Ishikawa (cell line): ENCODE data around the gene G2E3.

ENCODE experiments used
- CEBPB ChIP-seq: IDR thresholded peaks from 2 replicates; pipeline ENCODE4 v1.6.1; 2012
- CREB1 ChIP-seq: IDR thresholded peaks from 2 replicates; pipeline ENCODE4 v1.6.1; 2012; ENCODE audit warnings: low read depth
- EGR1 ChIP-seq: IDR thresholded peaks from 2 replicates; pipeline ENCODE4 v1.6.1; 2012
- EP300 ChIP-seq: IDR thresholded peaks from 2 replicates; pipeline ENCODE4 v1.6.1; 2012; ENCODE audit warnings: borderline replicate concordance
- FOXM1 ChIP-seq: IDR thresholded peaks from 2 replicates; pipeline ENCODE4 v1.6.1; 2012; ENCODE audit warnings: low read depth, borderline replicate concordance
- MAX ChIP-seq: IDR thresholded peaks from 2 replicates; pipeline ENCODE4 v1.6.1; 2012
- NFIC ChIP-seq: IDR thresholded peaks from 2 replicates; pipeline ENCODE4 v1.6.1; 2012
- RAD21 ChIP-seq: IDR thresholded peaks from 2 replicates; pipeline ENCODE4 v1.6.1; 2012; ENCODE audit warnings: low read depth
- REST ChIP-seq: IDR thresholded peaks from 2 replicates; pipeline ENCODE4 v1.6.1; 2012; ENCODE audit warnings: low read depth, mild to moderate bottlenecking
- TAF1 ChIP-seq: IDR thresholded peaks from 2 replicates; pipeline ENCODE4 v1.6.1; 2012; ENCODE audit warnings: low read depth, mild to moderate bottlenecking
- TCF12 ChIP-seq: IDR thresholded peaks from 2 replicates; pipeline ENCODE4 v1.6.1; 2012; ENCODE audit warnings: low read depth
- TEAD4 ChIP-seq: IDR thresholded peaks from 2 replicates; pipeline ENCODE4 v1.6.1; 2012
- USF1 ChIP-seq: IDR thresholded peaks from 2 replicates; pipeline ENCODE4 v1.6.1; 2012
- YY1 ChIP-seq: IDR thresholded peaks from 2 replicates; pipeline ENCODE4 v1.6.1; 2012; ENCODE audit warnings: low read depth
- ZBTB7A ChIP-seq: IDR thresholded peaks from 2 replicates; pipeline ENCODE4 v1.6.1; 2012; ENCODE audit warnings: low read depth

The G2E3 gene

GRCh38 chr14:30551460-30551859 is 7.5 kb upstream of the G2E3 start:
- TF ChIP-seq CEBPB (no peak), FOXM1 (no peak), TAF1 (no peak), REST (no peak), YY1 (no peak), USF1 (no peak), EP300 (no peak), MAX (no peak), CREB1 (no peak), NFIC (no peak), ZBTB7A (no peak), EGR1 (no peak), RAD21 (no peak), TEAD4 (no peak), TCF12 (no peak)

- TF ChIP-seq MAX (no peak), EGR1 (no peak), FOXM1 (no peak), YY1 (no peak), CREB1 (no peak), TEAD4 (no peak), CEBPB (no peak), TCF12 (no peak), NFIC (no peak), USF1 (no peak), RAD21 (no peak), REST (no peak), ZBTB7A (no peak), TAF1 (no peak), EP300 (no peak)
These were observed 5.5 kb upstream of the G2E3 start for GRCh38 chr14:30553311-30553989.

GRCh38 chr14:30558362-30558674 is 640 bp upstream of the G2E3 start:
- TF ChIP-seq TAF1 (no peak), RAD21 (no peak), MAX (no peak), TEAD4 (no peak), REST (no peak), CEBPB (no peak), FOXM1 (no peak), EP300 (no peak)

- TF ChIP-seq CREB1, result 0 out of 2 replicates have a peak, but pooled peaks have one; percentile 2
- TF ChIP-seq MAX, result no peak
These were observed 707 bp downstream of the G2E3 start for GRCh38 chr14:30559638-30560091.
